Measurements from ENCODE around the gene TMEM119. TPM values are rescaled to one million over a fixed set of nuclear protein-coding genes. Genes with fewer than 3 reads are reported as not detected.

The TMEM119 gene
- total and polyA plus RNA-seq, 2 of the 13 experiments (the other 11 are each of a cell fraction or from before 2014, with no cell fraction given), result not detected

- TF ChIP-seq STAT6 (CRISPR knock-in tag; IDR thresholded peaks at IDR 0.05; ENCODE audit: borderline replicate concordance) (no peak), ZNF674 (CRISPR knock-in tag; IDR thresholded peaks at IDR 0.05; ENCODE audit: low read depth) (no peak), IKZF5 (CRISPR knock-in tag; IDR thresholded peaks at IDR 0.05) (peak; percentile 62; the same call in 1 of the 2 replicates), ZNF589 (CRISPR knock-in tag; conservative IDR thresholded peaks at IDR 0.05) (no peak), KDM1A (CRISPR knock-in tag; IDR thresholded peaks at IDR 0.05) (no peak), PRDM4 (CRISPR knock-in tag; IDR thresholded peaks at IDR 0.05; ENCODE audit: borderline replicate concordance) (no peak), MEF2D (CRISPR knock-in tag; IDR thresholded peaks at IDR 0.05) (peak; percentile 47; the same call in 1 of the 2 replicates), ZNF557 (CRISPR knock-in tag; IDR thresholded peaks at IDR 0.05) (no peak), RARA (CRISPR knock-in tag; IDR thresholded peaks at IDR 0.05) (peak; percentile 5; the same call in 1 of the 2 replicates), PRPF4 (IDR thresholded peaks at IDR 0.05; ENCODE audit: low read depth, low read length, poor library complexity, severe bottlenecking) (no peak), ZNF256 (CRISPR knock-in tag; conservative IDR thresholded peaks at IDR 0.05) (no peak), ZNF737 (CRISPR knock-in tag; IDR thresholded peaks at IDR 0.05; ENCODE audit: borderline replicate concordance) (no peak), ELK4 (CRISPR knock-in tag; IDR thresholded peaks at IDR 0.05; ENCODE audit: borderline replicate concordance) (no peak), SRSF1 (optimal IDR thresholded peaks at IDR 0.05; ENCODE audit: low read depth, low read length) (no peak), SAFB2 (CRISPR knock-in tag; IDR thresholded peaks at IDR 0.05; ENCODE audit: borderline replicate concordance, low read depth) (peak; percentile 96), CBX1 (IDR thresholded peaks at IDR 0.05; ENCODE audit: low read depth) (peak; percentile 18), NR3C1 (CRISPR knock-in tag; IDR thresholded peaks at IDR 0.05) (no peak), ZNF546 (CRISPR knock-in tag; conservative IDR thresholded peaks at IDR 0.05) (no peak), TEAD2 (CRISPR knock-in tag; IDR thresholded peaks at IDR 0.05) (no peak), ZNF704 (CRISPR knock-in tag; IDR thresholded peaks at IDR 0.05; ENCODE audit: borderline replicate concordance) (no peak; the same call in 1 of the 2 replicates), SNRNP70 (IDR thresholded peaks at IDR 0.05; ENCODE audit: low read depth, low read length) (no peak)
These were observed 35.3 kb downstream of the TMEM119 start, which contains the start of gene ISCU (continued) for GRCh38 chr12:108562348-108563135.
